Fibroblast of lung (primary cell): ENCODE measurements around the gene TGM5. TPM values are rescaled to one million over a fixed set of nuclear protein-coding genes. Genes with fewer than 3 reads are reported as not detected.
A peak's percentile ranks its signal among the peaks of the same experiment; 100 is the strongest.

Source experiments
- DNase-seq, 2 donors: peaks; one replicate each; pipeline versions ENCODE4 v3.0.0 to v3.0.0-alpha.2; 2010; ENCODE audit warnings: low read depth in 2 of 2
- H2AFZ ChIP-seq: 2 replicates; pipeline ENCODE4 v1.5.1; 2012; ENCODE audit warnings: low read length, control low read depth, inconsistent platforms
- H3K27ac ChIP-seq: 2 replicates; pipeline ENCODE4 v1.5.1; 2011; ENCODE audit warnings: low read length, control low read depth; ENCODE audit not compliant: insufficient read depth
- H3K27me3 ChIP-seq: 2 replicates; pipeline ENCODE4 v1.5.1; 2011; ENCODE audit warnings: mild to moderate bottlenecking, low read length; ENCODE audit not compliant: control insufficient read depth, insufficient read depth
- H3K36me3 ChIP-seq: 2 replicates; pipeline ENCODE4 v1.5.1; 2011; ENCODE audit warnings: low read length; ENCODE audit not compliant: control insufficient read depth, insufficient read depth
- H3K4me1 ChIP-seq: 2 replicates; pipeline ENCODE4 v1.5.1; 2011; ENCODE audit warnings: low read length; ENCODE audit not compliant: control insufficient read depth, insufficient read depth; ENCODE audit errors: extremely low read depth
- H3K4me2 ChIP-seq: 2 replicates; pipeline ENCODE4 v1.5.1; 2011; ENCODE audit warnings: low read length, control low read depth; ENCODE audit not compliant: insufficient read depth; ENCODE audit errors: extremely low read depth
- H3K4me3 ChIP-seq, 4 experiments: fragments of 200-600 bp in 1 of 4; sonication (generic) in 1 of 4; replicated peaks in 1 of 4; 2 replicates each; pipeline ENCODE4 v1.5.1; 2011 to 2016; ENCODE audit warnings: low read length in 4 of 4, low read depth in 3 of 4, mild to moderate bottlenecking in 3 of 4, control low read depth in 2 of 4, inconsistent platforms in 1 of 4, mixed read lengths in 1 of 4; ENCODE audit not compliant: insufficient read depth in 1 of 4; ENCODE audit errors: control extremely low read depth in 1 of 4
- H3K79me2 ChIP-seq: 2 replicates; pipeline ENCODE4 v1.5.1; 2012; ENCODE audit warnings: mild to moderate bottlenecking, low read length, inconsistent platforms; ENCODE audit not compliant: control insufficient read depth, insufficient read depth
- H3K9ac ChIP-seq: 2 replicates; pipeline ENCODE4 v1.5.1; 2011; ENCODE audit warnings: mild to moderate bottlenecking, low read length, control low read depth; ENCODE audit not compliant: insufficient read depth
- H3K9me3 ChIP-seq: 2 replicates; pipeline ENCODE4 v1.5.1; 2012; ENCODE audit warnings: low read depth, low read length; ENCODE audit not compliant: control insufficient read depth, insufficient read depth
- H4K20me1 ChIP-seq: 2 replicates; pipeline ENCODE4 v1.5.1; 2011; ENCODE audit warnings: low read length; ENCODE audit not compliant: control insufficient read depth, insufficient read depth; ENCODE audit errors: extremely low read depth
- EZH2 ChIP-seq: IDR thresholded peaks from 2 replicates; pipeline ENCODE4 v1.5.1; 2012; ENCODE audit warnings: low read length, control low read depth, mild to moderate bottlenecking; ENCODE audit errors: missing control alignments
- polyA plus RNA-seq, 2 donors: library from polyadenylated mRNA; depleted of rRNA in 1 of 2; stranded (reverse) in 1 of 2; unstranded in 1 of 2; fragments of >200 nt; gene quantifications; 2 replicates each; pipeline ENCODE4 v1.2.1, GENCODE V29; 2011 to 2012; ENCODE audit warnings: missing spikeins in 1 of 2
- total RNA-seq: library from RNA; depleted of rRNA; stranded (reverse); fragments of >200 nt; gene quantifications from 2 replicates; pipeline ENCODE4 v1.2.1, GENCODE V29; 2014
- TF ChIP-seq, protein P1 (sequence below), 2 donors: IDR thresholded peaks in 1 of 2; conservative IDR thresholded peaks in 1 of 2; 1 replicate in 1 of 2; 2 replicates in 1 of 2; pipeline ENCODE4 v1.5.1; 2011 to 2012; ENCODE audit warnings: low read length in 2 of 2, control low read depth in 1 of 2, inconsistent platforms in 1 of 2, low read depth in 1 of 2, mild to moderate bottlenecking in 1 of 2

TGM5 gene
- total and polyA plus RNA-seq, 2 donors (not counting 1 experiment from before 2014, with no cell fraction given), result under 0.01 to 0.03 TPM

- peaks cover 7% of the 10 kb centered on the region for H3K79me2 ChIP-seq
- no peak overlapping the region for H3K9ac ChIP-seq
- H2AFZ ChIP-seq, result no peak overlapping the region
- TF ChIP-seq EZH2, result no peak
- TF ChIP-seq, protein P1, sequence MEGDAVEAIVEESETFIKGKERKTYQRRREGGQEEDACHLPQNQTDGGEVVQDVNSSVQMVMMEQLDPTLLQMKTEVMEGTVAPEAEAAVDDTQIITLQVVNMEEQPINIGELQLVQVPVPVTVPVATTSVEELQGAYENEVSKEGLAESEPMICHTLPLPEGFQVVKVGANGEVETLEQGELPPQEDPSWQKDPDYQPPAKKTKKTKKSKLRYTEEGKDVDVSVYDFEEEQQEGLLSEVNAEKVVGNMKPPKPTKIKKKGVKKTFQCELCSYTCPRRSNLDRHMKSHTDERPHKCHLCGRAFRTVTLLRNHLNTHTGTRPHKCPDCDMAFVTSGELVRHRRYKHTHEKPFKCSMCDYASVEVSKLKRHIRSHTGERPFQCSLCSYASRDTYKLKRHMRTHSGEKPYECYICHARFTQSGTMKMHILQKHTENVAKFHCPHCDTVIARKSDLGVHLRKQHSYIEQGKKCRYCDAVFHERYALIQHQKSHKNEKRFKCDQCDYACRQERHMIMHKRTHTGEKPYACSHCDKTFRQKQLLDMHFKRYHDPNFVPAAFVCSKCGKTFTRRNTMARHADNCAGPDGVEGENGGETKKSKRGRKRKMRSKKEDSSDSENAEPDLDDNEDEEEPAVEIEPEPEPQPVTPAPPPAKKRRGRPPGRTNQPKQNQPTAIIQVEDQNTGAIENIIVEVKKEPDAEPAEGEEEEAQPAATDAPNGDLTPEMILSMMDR (conservative IDR thresholded peaks at IDR 0.05 in 1 of 2, IDR thresholded peaks at IDR 0.05 in 1 of 2; ENCODE audit: low read depth in 1 of 2, low read length in 2 of 2), result no peak
- H3K27me3 ChIP-seq, result no peaks in the 10 kb centered on the region
- no peak overlapping the region for H3K4me3 ChIP-seq
- H3K36me3 ChIP-seq, result peaks cover 17% of the 10 kb centered on the region
- no peaks in the 10 kb centered on the region for H3K9me3 ChIP-seq
- no peak overlapping the region for H3K4me2 ChIP-seq
- peaks cover 2% of the 10 kb centered on the region for H3K4me1 ChIP-seq
- H4K20me1 ChIP-seq, result no peaks in the 10 kb centered on the region
- H3K27ac ChIP-seq, result no peak overlapping the region
- DNase-seq, result peak in 1 of 2 donors; percentile 57
These were observed 76.5 kb downstream of the TGM5 start for GRCh38 chr15:43190178-43190577.

DNA sequence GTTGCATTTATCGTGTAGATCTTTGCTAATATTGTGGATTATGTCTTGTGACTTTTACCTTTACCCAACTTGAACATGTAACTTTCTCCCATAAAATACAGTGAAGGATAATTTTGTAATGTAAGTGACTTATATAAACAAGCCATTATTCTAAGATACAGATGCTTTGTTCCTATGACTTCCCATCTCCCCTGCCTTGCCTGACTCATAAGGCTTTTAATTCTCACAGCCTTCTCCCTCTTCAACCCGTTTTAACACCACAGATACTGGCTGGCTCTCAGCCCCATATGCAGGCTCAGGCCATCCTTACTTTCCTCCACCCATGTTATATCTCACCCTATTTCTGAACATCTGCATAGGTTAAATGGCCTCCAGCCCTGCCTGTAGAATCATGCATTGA lies 77.4 kb downstream of the TGM5 start:
- Histone ChIP-seq H3K4me1 (no peaks in the 10 kb centered on the region), H3K4me3 (no peak overlapping the region), H4K20me1 (no peaks in the 10 kb centered on the region), H3K79me2 (peaks cover 7% of the 10 kb centered on the region), H3K9ac (no peak overlapping the region), H3K4me2 (no peak overlapping the region), H2AFZ (no peak overlapping the region), H3K27ac (no peak overlapping the region), H3K36me3 (peaks cover 17% of the 10 kb centered on the region), H3K9me3 (no peaks in the 10 kb centered on the region), H3K27me3 (no peaks in the 10 kb centered on the region)
- DNase-seq, result peak in 1 of 2 donors; percentile 10
- TF ChIP-seq EZH2, result no peak
- TF ChIP-seq, protein P1 (conservative IDR thresholded peaks at IDR 0.05 in 1 of 2, IDR thresholded peaks at IDR 0.05 in 1 of 2; ENCODE audit: low read depth in 1 of 2, low read length in 2 of 2), result no peak

- H3K4me1 ChIP-seq, result no peaks in the 10 kb centered on the region
- TF ChIP-seq, protein P1 (conservative IDR thresholded peaks at IDR 0.05 in 1 of 2, IDR thresholded peaks at IDR 0.05 in 1 of 2; ENCODE audit: low read depth in 1 of 2, low read length in 2 of 2), result peak; percentile 60 to 78
- TF ChIP-seq EZH2, result no peak
- H3K79me2 ChIP-seq, result peaks cover 7% of the 10 kb centered on the region
- H3K36me3 ChIP-seq, result peaks cover 16% of the 10 kb centered on the region
- no peak overlapping the region for H2AFZ ChIP-seq
- H3K4me2 ChIP-seq, result no peak overlapping the region
- no peak overlapping the region for H3K4me3 ChIP-seq
- peak; percentile 58 to 78 for DNase-seq
- no peaks in the 10 kb centered on the region for H4K20me1 ChIP-seq
- no peak overlapping the region for H3K9ac ChIP-seq
- no peaks in the 10 kb centered on the region for H3K9me3 ChIP-seq
- no peaks in the 10 kb centered on the region for H3K27me3 ChIP-seq
- H3K27ac ChIP-seq, result no peak overlapping the region
These were observed 79.1 kb downstream of the TGM5 start for GRCh38 chr15:43187544-43188155.
